GM18520 (cell line): ENCODE data around the gene TMEM239.

ENCODE experiments used
- ATAC-seq: cut with Tn5 transposase; IDR thresholded peaks from one replicate; pipeline ENCODE4 v1.9.1; 2021; ENCODE audit not compliant: unreplicated experiment

The TMEM239 gene

DNA sequence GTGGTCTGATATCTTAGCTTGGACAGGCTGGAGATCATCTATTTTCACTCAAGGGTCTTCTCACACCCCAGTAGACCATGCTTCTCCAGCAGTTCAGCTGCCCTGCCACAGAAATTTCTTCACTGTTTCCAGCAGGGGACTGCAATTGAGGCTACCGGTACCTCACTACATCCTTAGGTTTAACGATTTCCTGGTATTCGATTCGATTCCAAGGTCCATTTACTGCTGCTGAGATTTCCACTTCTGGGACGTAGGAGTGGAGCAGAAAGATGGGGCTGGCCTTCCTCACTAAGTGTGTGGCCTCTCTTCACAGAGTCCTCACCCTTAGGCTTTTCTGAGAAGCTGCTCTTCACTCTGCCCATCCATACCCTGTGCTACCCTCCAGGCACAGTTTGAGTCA is 30.5 kb downstream of the TMEM239 start:
- no peak for ATAC-seq

DNA sequence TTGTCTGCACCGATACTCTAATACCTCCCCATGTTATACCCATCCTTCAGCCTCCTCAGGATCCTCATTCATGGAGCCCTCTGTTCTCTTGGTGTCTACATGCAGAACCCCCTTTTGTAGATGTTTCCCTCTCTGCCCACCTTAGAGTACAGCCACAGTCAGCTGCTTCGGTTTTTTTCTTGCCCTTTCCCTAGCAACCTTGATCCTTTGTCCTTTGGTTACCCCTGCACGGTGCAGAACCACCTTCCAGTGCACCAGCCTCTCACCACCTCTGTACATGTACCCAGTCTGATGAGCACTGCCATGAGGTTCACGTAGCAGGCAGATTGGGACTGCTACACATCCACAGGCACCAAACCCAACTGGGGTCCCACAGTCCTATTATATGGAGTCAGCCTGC is 31.6 kb downstream of the TMEM239 start:
- no peak for ATAC-seq

DNA sequence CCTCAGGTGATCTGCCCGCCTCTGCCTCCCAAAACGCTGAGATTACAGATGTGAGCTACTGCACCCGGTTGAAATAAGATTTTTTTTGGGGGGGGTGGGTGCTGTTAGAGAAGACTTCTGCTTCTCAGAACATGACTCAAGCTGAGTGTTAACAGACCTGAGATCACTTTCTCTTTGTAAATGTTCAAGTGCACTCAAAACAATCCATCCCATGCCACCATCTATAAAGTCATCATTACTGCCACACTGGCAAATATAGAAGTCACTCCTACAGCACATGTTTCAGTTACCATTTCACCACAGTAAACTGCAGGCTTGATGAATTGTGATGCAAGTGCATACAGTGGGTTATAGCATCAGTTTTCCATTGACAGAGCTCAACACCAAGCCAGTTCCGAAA is 33.4 kb downstream of the TMEM239 start:
- ATAC-seq = no peak

GRCh38 chr20:2851086-2851485 is 34.9 kb downstream of the TMEM239 start:
- ATAC-seq = no peak

DNA sequence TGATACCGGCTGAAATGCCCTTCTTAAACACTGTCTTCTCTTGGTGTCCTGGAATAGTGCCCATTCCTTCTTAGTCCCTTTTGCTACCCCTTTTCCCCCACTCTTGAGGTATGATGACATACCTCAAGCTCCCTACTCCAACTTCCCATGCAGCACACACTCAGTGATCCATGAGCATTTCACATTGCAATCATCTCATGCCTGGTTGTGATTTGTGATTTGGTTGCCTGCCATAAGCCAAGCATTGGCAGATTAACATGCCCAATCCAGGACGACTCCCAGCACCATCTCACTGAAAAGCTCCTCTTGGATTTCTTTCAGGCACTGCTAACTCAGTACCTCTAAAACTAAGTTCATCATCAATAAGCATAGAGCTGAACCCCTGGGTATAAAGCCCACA is 42.4 kb downstream of the TMEM239 start:
- ATAC-seq = no peak

DNA sequence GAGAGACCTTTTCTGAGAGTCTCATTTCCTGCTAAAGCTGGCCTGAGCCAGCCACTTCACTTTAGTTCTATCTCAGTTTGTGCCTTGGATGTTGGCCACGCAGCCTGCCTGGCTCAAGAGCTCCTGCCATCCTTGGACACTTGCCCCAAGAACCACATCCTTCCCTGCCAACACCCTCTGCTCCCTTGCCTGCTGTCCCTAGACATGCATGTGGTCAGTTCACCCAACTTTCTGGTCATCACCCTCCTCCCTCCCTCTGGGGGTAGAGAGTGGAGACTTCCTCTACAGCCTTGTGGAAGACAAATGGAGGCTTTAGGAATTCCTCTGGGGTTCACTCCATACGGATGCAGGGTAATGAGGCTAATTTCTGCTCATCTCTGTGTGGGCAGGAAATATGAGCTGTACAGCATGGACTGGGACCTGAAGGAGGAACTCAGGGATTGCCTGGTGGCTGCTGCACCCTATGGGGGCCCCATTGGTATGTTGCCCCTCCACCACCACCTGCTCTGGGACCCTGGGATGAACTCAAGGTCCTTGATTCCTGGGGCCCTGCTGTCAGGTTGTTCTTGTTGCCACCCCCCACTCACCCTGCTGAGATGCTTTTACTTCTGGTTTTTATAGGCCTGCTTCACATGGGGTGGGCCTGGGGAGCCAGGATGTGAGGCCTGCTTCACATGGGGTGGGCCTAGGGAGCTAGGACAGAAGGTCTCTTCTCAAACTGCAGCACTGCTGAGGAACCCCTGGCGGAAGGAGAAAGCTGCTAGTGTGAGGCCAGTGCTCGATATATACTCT is 43.4 kb downstream of the TMEM239 start:
- no peak for ATAC-seq

- ATAC-seq = no peak
Measured at GRCh38 chr20:2864626-2865025, 48.5 kb downstream of the TMEM239 start.

GRCh38 chr20:2865101-2865500 is 48.9 kb downstream of the TMEM239 start:
- no peak for ATAC-seq

GRCh38 chr20:2865630-2866029 is 49.5 kb downstream of the TMEM239 start:
- no peak for ATAC-seq

GRCh38 chr20:2866236-2866635 is 50.1 kb downstream of the TMEM239 start:
- no peak for ATAC-seq

DNA sequence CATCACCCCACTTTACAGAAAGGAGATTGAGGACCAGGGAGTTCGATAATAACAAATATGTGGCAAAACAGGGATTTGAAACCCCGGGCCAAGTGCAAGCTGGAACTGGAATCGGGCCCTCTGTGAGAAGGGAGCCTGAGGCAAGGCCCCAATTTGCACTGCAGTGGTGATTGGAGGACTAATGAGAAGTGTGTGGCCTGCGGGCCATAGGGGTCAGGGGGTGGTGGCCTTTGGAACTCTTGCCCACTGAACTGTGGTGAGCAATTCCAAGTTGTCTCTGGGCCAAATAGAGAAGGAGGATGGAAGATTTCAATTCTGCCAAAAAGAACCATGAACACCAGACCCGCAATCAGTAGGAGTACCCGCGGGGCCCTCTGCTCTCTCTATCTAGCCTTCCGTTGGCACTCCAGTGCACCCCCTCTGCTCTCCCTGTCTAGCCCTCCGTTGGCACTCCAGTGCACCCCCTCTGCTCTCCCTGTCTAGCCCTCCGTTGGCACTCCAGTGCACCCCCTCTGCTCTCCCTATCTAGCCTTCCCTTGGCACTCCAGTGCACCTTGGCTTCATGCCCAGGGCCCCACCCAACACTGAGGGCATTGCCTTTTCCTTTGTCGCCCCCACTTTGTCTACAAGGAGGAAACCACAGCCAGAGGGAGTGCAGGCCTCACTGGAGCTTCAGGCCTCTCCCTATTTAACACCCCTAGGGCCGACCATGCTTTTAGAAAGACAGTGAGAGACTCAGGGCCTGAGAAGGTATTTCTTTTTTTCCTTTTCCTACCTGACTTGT is 51.1 kb downstream of the TMEM239 start:
- ATAC-seq = no peak
